A549 (cell line): ENCODE data around the gene MFSD2B.
"Not testable (repeated sequence)": the region's sequence is repeated elsewhere in the genome, so short reads cannot be mapped to it uniquely, and the experiment has no call there.

Experiments used
- CEBPB ChIP-seq, 2 experiments: fragments of >200 bp in 1 of 2; sonication (Bioruptor Twin) in 1 of 2; formaldehyde crosslinking in 1 of 2; IDR thresholded peaks; 2 replicates each; pipeline ENCODE4 v1.6.1; 2012 to 2016
- EHMT2 ChIP-seq: fragments of 200-600 bp; sonication (generic); IDR thresholded peaks from 2 replicates; pipeline ENCODE4 v1.6.1; 2016; ENCODE audit warnings: antibody characterized with exemption, low read depth, mild to moderate bottlenecking, moderate library complexity
- JUNB ChIP-seq: fragments of >200 bp; sonication (Bioruptor Twin); formaldehyde crosslinking; IDR thresholded peaks from 2 replicates; pipeline ENCODE4 v1.6.1; 2016
- MAFK ChIP-seq: fragments of 450-650 bp; IDR thresholded peaks from 2 replicates; pipeline ENCODE4 v1.6.1; 2014; ENCODE audit not compliant: partially characterized antibody
- MYC ChIP-seq: IDR thresholded peaks from 2 replicates; pipeline ENCODE4 v1.6.1; 2012; ENCODE audit warnings: mild to moderate bottlenecking, inconsistent platforms, low read length, improper control_type of control experiment, borderline replicate concordance
- POLR2A ChIP-seq: IDR thresholded peaks from 2 replicates; pipeline ENCODE4 v1.6.1; 2012; ENCODE audit warnings: mild to moderate bottlenecking, low read length
- POLR2AphosphoS2 ChIP-seq: conservative IDR thresholded peaks from 2 replicates; pipeline ENCODE4 v1.6.1; 2012; ENCODE audit warnings: low read length, improper control_type of control experiment, inconsistent platforms
- TF ChIP-seq, protein P1 (sequence below): fragments of >200 bp; sonication (Bioruptor Twin); formaldehyde crosslinking; IDR thresholded peaks from 3 replicates; pipeline ENCODE4 v1.5.1; 2016
- TF ChIP-seq, protein P2 (sequence below): IDR thresholded peaks from 2 replicates; pipeline ENCODE4 v1.6.1; 2012

DNA sequence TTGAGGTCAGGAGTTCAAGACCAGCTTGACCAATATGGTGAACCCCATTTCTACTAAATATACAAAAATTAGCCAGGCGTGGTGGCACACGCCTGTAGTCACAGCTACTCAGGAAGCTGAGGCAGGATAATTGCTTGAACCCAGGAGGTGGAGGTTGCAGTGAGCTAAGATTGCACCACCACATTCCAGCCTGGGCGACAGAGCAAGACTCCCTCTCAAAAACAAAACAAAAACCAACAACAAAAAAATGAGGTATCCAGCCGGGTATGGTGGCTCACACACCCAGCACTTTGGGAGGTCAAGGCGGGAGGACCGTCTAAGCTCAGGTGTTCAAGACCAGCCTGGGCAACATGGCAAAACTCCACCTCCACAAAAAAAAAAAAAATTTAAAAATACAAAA, 5.0 kb downstream of the MFSD2B start:
- not testable (repeated sequence) for TF ChIP-seq POLR2AphosphoS2, MYC, EHMT2, JUNB, POLR2A, MAFK
- TF ChIP-seq, protein P1, sequence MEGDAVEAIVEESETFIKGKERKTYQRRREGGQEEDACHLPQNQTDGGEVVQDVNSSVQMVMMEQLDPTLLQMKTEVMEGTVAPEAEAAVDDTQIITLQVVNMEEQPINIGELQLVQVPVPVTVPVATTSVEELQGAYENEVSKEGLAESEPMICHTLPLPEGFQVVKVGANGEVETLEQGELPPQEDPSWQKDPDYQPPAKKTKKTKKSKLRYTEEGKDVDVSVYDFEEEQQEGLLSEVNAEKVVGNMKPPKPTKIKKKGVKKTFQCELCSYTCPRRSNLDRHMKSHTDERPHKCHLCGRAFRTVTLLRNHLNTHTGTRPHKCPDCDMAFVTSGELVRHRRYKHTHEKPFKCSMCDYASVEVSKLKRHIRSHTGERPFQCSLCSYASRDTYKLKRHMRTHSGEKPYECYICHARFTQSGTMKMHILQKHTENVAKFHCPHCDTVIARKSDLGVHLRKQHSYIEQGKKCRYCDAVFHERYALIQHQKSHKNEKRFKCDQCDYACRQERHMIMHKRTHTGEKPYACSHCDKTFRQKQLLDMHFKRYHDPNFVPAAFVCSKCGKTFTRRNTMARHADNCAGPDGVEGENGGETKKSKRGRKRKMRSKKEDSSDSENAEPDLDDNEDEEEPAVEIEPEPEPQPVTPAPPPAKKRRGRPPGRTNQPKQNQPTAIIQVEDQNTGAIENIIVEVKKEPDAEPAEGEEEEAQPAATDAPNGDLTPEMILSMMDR: not testable (repeated sequence)
- TF ChIP-seq, protein P2, sequence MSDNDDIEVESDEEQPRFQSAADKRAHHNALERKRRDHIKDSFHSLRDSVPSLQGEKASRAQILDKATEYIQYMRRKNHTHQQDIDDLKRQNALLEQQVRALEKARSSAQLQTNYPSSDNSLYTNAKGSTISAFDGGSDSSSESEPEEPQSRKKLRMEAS: not testable (repeated sequence)
- TF ChIP-seq CEBPB (IDR thresholded peaks at IDR 0.05): peak in 1 of 2 experiments; percentile 79; a peak in 2 of 4 replicates
